Chondrocyte (in vitro differentiated cells): ENCODE data around the gene SLC22A23. TPM values are rescaled to one million over a fixed set of nuclear protein-coding genes. Genes with fewer than 3 reads are reported as not detected.
A peak's percentile ranks its signal among the peaks of the same experiment; 100 is the strongest.

ENCODE experiments used
- DNase-seq: peaks from one replicate; pipeline ENCODE4 v3.0.0; 2021; ENCODE audit warnings: mixed read lengths, low spot score
- H3K27ac Mint-ChIP-seq: one replicate; pipeline ENCODE4 v1.8.0; 2021; ENCODE audit warnings: mild to moderate bottlenecking, moderate library complexity, mixed read lengths; ENCODE audit not compliant: unreplicated experiment
- H3K27me3 Mint-ChIP-seq: 2 replicates; pipeline ENCODE4 v1.8.0; 2021; ENCODE audit warnings: low read depth, mixed read lengths
- H3K36me3 Mint-ChIP-seq: 2 replicates; pipeline ENCODE4 v1.8.0; 2021; ENCODE audit warnings: low read depth, mixed read lengths
- H3K4me1 Mint-ChIP-seq: 2 replicates; pipeline ENCODE4 v1.8.0; 2021; ENCODE audit warnings: low read depth, mild to moderate bottlenecking, mixed read lengths
- H3K4me3 Mint-ChIP-seq: one replicate; pipeline ENCODE4 v1.8.0; 2021; ENCODE audit warnings: mild to moderate bottlenecking, moderate library complexity, mixed read lengths; ENCODE audit not compliant: unreplicated experiment
- H3K9me3 Mint-ChIP-seq: 2 replicates; pipeline ENCODE4 v1.8.0; 2021; ENCODE audit warnings: low read depth, mixed read lengths
- CTCF ChIP-seq: fragments of 200-600 bp; sonication (generic); IDR thresholded peaks from 2 replicates; pipeline ENCODE4 v1.5.0; 2021; ENCODE audit warnings: antibody characterized with exemption, mild to moderate bottlenecking, moderate library complexity
- total RNA-seq: library from RNA; stranded (reverse); gene quantifications from 3 replicates; pipeline ENCODE4 v1.2.1, GENCODE V29; 2021

SLC22A23 gene
- total RNA-seq, 1 donor from 2014 or later = 36.4 TPM

DNA sequence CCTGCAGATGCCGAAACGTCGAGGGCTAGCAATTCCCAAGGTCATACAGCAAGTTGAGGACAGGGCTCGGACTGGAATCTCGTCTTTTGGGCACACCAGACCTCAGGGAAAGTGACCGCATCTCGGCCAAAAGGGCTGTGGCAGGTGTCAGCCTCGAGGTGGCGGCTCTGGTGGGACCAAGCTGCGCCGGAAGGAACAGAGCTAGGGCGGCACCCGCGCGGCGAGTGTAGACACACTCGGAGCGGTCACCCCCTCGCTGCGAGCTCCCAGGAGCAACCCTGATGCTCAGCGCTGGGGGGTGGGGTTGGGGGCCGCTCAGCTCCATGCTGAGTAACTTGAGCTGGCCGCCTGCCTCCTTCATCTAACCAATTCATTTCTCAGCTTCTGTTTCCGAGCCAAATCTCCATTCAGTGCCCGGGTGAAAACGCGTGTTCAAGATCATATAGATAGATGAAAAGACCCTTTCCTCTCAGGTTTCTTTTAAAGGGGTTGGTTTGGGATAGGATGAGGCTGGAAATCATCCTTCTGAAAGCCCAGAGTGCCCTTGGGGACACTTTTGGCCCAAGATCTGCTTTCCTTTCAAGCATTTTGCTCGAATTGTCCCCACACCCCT lies 227.2 kb downstream of the SLC22A23 start:
- DNase-seq = no peak

DNA sequence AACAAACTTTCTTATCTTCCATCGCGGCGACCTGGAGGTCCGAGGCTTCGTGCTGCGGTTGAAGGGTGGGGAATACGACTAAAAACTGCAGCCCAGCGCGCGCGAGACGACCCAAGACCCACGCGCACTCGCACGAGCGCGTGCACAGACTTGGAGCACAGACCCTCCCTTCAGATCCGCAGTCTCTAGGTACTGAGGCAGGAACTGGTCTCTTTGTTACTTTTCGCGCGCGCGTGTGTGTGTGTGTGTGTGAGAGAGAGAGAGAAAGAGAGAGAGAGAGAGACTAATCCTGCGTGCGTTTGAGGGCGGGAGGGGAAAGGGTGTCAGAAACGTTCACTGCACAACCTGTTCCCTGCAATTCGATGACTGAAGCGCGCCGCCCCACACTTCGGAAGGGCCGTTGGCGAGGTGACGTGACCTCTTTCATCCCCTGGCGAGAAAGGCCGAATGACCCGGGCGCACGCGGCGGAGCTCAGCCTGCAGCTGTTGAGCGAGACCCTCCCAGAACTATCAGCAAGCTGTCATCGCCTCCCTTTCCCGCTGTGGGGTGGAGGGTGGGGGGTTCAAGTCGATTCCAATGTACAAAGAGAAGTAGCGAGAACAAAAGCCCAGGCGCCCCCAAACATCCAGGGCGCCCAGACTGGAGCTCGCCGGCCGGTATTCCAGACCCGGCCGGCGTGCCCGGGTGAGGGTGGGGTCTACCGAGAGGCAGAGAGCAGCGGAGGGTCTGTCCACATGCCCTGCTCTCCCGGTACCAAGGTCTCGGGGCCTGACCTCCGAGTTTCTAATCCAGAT lies 227.9 kb downstream of the SLC22A23 start:
- no peak for DNase-seq
- H3K27ac Mint-ChIP-seq = peak overlapping the region; percentile 68
- H3K27me3 Mint-ChIP-seq = no peaks in the 10 kb centered on the region
- no peaks in the 10 kb centered on the region for H3K9me3 Mint-ChIP-seq
- TF ChIP-seq CTCF = no peak
- H3K36me3 Mint-ChIP-seq = peaks cover 7% of the 10 kb centered on the region
- peak overlapping the region; percentile 72 for H3K4me3 Mint-ChIP-seq
- peaks cover 63% of the 10 kb centered on the region for H3K4me1 Mint-ChIP-seq

More for the DNA sequence above, 227.2 kb downstream of the SLC22A23 start:
- Mint-ChIP-seq H3K27ac (no peak overlapping the region), H3K9me3 (no peaks in the 10 kb centered on the region), H3K27me3 (no peaks in the 10 kb centered on the region), H3K36me3 (peaks cover 1% of the 10 kb centered on the region), H3K4me3 (peak overlapping the region; percentile 53), H3K4me1 (peaks cover 57% of the 10 kb centered on the region)
- peak; percentile 27 for TF ChIP-seq CTCF

GRCh38 chr6:3228046-3228671 lies 228.7 kb downstream of the SLC22A23 start:
- DNase-seq = no peak
- Mint-ChIP-seq H3K4me1 (peaks cover 68% of the 10 kb centered on the region), H3K36me3 (peaks cover 10% of the 10 kb centered on the region), H3K4me3 (peak overlapping the region; percentile 95), H3K27me3 (no peaks in the 10 kb centered on the region), H3K9me3 (no peaks in the 10 kb centered on the region), H3K27ac (peak overlapping the region; percentile 87)
- no peak for TF ChIP-seq CTCF

DNA sequence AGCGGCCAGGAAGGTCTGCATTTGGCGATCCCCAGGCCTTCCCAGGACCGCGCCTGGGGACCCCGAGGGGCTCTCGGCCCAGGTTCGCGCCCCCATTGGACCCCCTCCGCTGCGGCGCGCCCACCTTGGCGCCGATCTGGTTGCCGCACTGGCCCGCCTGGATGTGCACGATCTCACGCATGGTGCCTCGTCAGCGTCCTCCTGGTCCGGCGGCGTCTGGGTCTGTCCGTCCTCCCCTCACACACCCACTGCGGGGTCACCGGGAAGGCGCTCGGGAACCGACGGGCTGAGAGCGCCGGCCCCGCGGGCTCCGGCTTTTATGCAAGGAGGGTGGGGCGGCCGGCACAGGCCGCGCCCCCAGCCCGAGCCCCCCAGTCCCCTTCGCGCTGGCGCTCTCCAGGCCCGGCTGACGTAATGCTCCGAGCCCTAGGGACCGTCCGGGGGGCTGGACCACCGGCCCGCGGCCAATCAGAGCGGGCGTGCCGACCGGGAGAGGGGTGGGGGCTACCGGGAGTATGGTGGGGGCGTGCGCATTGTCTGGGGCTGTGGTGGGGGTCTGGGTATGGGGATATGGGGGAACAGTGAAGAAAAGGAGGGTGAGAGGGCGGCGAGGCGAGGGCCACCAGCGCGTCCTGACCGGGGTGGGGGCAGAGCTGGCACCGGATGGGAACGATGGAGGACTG lies 229.3 kb downstream of the SLC22A23 start, which contains the start of gene TUBB2B:
Gene TUBB2B (minus strand): TSS at position 291 of the 683 bp plus-strand sequence. CDS start 110 bp downstream, at position 181.
- Mint-ChIP-seq H3K4me1 (peaks cover 66% of the 10 kb centered on the region), H3K27ac (peak within 1 kb of the TSS; percentile 87), H3K9me3 (no peaks in the 10 kb centered on the region), H3K27me3 (no peaks in the 10 kb centered on the region), H3K36me3 (peaks cover 10% of the 10 kb centered on the region), H3K4me3 (peak within 1 kb of the TSS; percentile 95)
- DNase-seq = no peak
- no peak for TF ChIP-seq CTCF
